B cell (primary cell): ENCODE data around the gene PEX5. TPM values are rescaled to one million over a fixed set of nuclear protein-coding genes. Genes with fewer than 3 reads are reported as not detected.
A peak's percentile ranks its signal among the peaks of the same experiment; 100 is the strongest.

Experiments
- ATAC-seq: fragments of 200-7000 bp; cut with Tn5 transposase; one replicate; pipeline ENCODE4 v1.10.0; 2021; ENCODE audit warnings: low read depth, mild to moderate bottlenecking, moderate number of reproducible peaks, moderate library complexity
- CTCF ChIA-PET: fragments of 350-600 bp; sonication (Branson Sonifier 250); formaldehyde crosslinking; loops from one replicate; lab custom pipeline; 2021; ENCODE audit warnings: antibody characterized with exemption, inconsistent platforms; lab: Charles Lee
- POLR2A ChIA-PET: fragments of 350-600 bp; sonication (Branson Sonifier 250); formaldehyde crosslinking; loops from one replicate; lab custom pipeline; 2021; ENCODE audit warnings: antibody characterized with exemption; lab: Charles Lee
- DNase-seq: peaks from one replicate; pipeline ENCODE4 v3.0.0; 2013
- H2AFZ ChIP-seq: 2 replicates; pipeline ENCODE4 v1.6.1; 2012; ENCODE audit warnings: mild to moderate bottlenecking, low read depth, low read length; ENCODE audit not compliant: insufficient read depth, poor library complexity, severe bottlenecking
- H3K27ac ChIP-seq, 2 donors: 1 replicate in 1 of 2; 2 replicates in 1 of 2; pipeline ENCODE4 v1.5.1; 2012 to 2013; ENCODE audit warnings: low read length in 2 of 2, mild to moderate bottlenecking in 2 of 2, moderate library complexity in 1 of 2
- H3K27me3 ChIP-seq, 4 experiments: fragments of 200-600 bp in 1 of 4; sonication (generic) in 1 of 4; replicated peaks in 1 of 4; 1 replicate in 2 of 4; 2 replicates in 2 of 4; pipeline versions ENCODE4 v1.6.1 to v1.7.0; 2013 to 2016; ENCODE audit warnings: low read length in 3 of 4, mild to moderate bottlenecking in 2 of 4, mixed read lengths in 1 of 4, moderate library complexity in 1 of 4; ENCODE audit not compliant: insufficient read depth in 4 of 4, control insufficient read depth in 3 of 4; ENCODE audit errors: control extremely low read depth in 1 of 4
- H3K36me3 ChIP-seq, 2 experiments: replicated peaks in 1 of 2; 1 replicate in 1 of 2; 2 replicates in 1 of 2; pipeline versions ENCODE4 v1.6.1 to v1.7.1; 2013; ENCODE audit warnings: low read length in 1 of 2; ENCODE audit not compliant: insufficient read depth in 2 of 2, control insufficient read depth in 1 of 2; ENCODE audit errors: control extremely low read depth in 1 of 2, extremely low read depth in 1 of 2
- H3K4me1 ChIP-seq, 2 donors: fragments of 200-600 bp in 1 of 2; sonication (generic) in 1 of 2; 1 replicate in 1 of 2; 2 replicates in 1 of 2; pipeline versions ENCODE4 v1.5.1 to v1.6.1; 2013 to 2017; ENCODE audit warnings: low read length in 2 of 2; ENCODE audit not compliant: control insufficient read depth in 2 of 2, insufficient read depth in 2 of 2
- H3K4me2 ChIP-seq: replicated peaks from 2 replicates; pipeline ENCODE3; 2012; ENCODE audit warnings: mild to moderate bottlenecking, low read depth, low read length; ENCODE audit not compliant: poor library complexity, severe bottlenecking
- H3K4me3 ChIP-seq, 5 experiments: fragments of 200-600 bp in 1 of 5; sonication (generic) in 1 of 5; 1 replicate in 3 of 5; 2 replicates in 2 of 5; pipeline versions ENCODE4 v1.5.1 to v1.7.0; 2011 to 2016; ENCODE audit warnings: low read length in 4 of 5, mild to moderate bottlenecking in 4 of 5, low read depth in 2 of 5, control low read depth in 1 of 5, moderate library complexity in 1 of 5; ENCODE audit not compliant: insufficient read depth in 1 of 5; ENCODE audit errors: control extremely low read depth in 1 of 5, extremely low read depth in 1 of 5
- H3K79me2 ChIP-seq: fragments of 200-600 bp; sonication (generic); one replicate; pipeline ENCODE4 v1.6.0; 2016; ENCODE audit warnings: low read length; ENCODE audit not compliant: control insufficient read depth, insufficient read depth
- H3K9ac ChIP-seq: fragments of 200-600 bp; sonication (generic); 2 replicates; pipeline ENCODE4 v1.6.1; 2017; ENCODE audit warnings: mild to moderate bottlenecking, low read length, moderate library complexity
- H3K9me3 ChIP-seq, 3 donors: one replicate each; pipeline versions ENCODE4 v1.6.1 to v1.7.1; 2013; ENCODE audit warnings: low read length in 2 of 3; ENCODE audit not compliant: control insufficient read depth in 2 of 3, insufficient read depth in 1 of 3; ENCODE audit errors: control extremely low read depth in 1 of 3
- H4K20me1 ChIP-seq: 2 replicates; pipeline ENCODE4 v1.6.0; 2012; ENCODE audit warnings: mild to moderate bottlenecking, low read length; ENCODE audit not compliant: insufficient read depth, control insufficient read depth, poor library complexity, severe bottlenecking
- H3K27ac Mint-ChIP-seq: one replicate; pipeline ENCODE4 v1.8.0; 2021; ENCODE audit warnings: mixed read lengths
- H3K27me3 Mint-ChIP-seq: one replicate; pipeline ENCODE4 v1.8.0; 2021; ENCODE audit warnings: mixed read lengths
- H3K4me1 Mint-ChIP-seq: one replicate; pipeline ENCODE4 v1.8.0; 2021; ENCODE audit warnings: mixed read lengths
- H3K4me3 Mint-ChIP-seq: one replicate; pipeline ENCODE4 v1.8.0; 2021; ENCODE audit warnings: mixed read lengths
- H3K9me3 Mint-ChIP-seq: one replicate; pipeline ENCODE4 v1.8.0; 2022; ENCODE audit warnings: mixed read lengths; ENCODE audit not compliant: insufficient read depth
- EZH2 ChIP-seq: IDR thresholded peaks from 2 replicates; pipeline ENCODE4 v1.6.1; 2012; ENCODE audit warnings: borderline replicate concordance, low read depth, mild to moderate bottlenecking, moderate library complexity, low read length; ENCODE audit not compliant: insufficient read depth, poor library complexity, severe bottlenecking
- WGBS: methylation state at CpG from one replicate; pipeline ENCODE4 v1.1.5; 2013; ENCODE audit warnings: missing lambda C conversion rate; ENCODE audit not compliant: insufficient coverage; 5-methylcytosine and 5-hydroxymethylcytosine counted together
- intact Hi-C: fragments of 100-400 bp; cut with micrococcal nuclease; formaldehyde crosslinking; loops from one replicate; pipeline ENCODE4 v1.10.0; 2022
- polyA plus RNA-seq: library from polyadenylated mRNA; depleted of rRNA; stranded (reverse); fragments of >200 nt; gene quantifications from 2 replicates; pipeline ENCODE4 v1.2.3, GENCODE V29; 2012
- total RNA-seq, 2 donors: library from RNA; stranded (reverse); fragments of 120-200 nt in 1 of 2; gene quantifications; 1 replicate in 1 of 2; 2 replicates in 1 of 2; pipeline versions ENCODE4 v1.2.3 to v1.2.4, GENCODE V29; 2013 to 2022
- TF ChIP-seq, protein P1 (sequence below): fragments of 200-600 bp; IDR thresholded peaks from one replicate; pipeline ENCODE4 v1.8.0; 2022; ENCODE audit warnings: antibody characterized with exemption, mild to moderate bottlenecking

Gene PEX5
- total and polyA plus RNA-seq, 2 donors (not counting 1 experiment from before 2014, with no cell fraction given) = 11.4 to 35.0 TPM

DNA sequence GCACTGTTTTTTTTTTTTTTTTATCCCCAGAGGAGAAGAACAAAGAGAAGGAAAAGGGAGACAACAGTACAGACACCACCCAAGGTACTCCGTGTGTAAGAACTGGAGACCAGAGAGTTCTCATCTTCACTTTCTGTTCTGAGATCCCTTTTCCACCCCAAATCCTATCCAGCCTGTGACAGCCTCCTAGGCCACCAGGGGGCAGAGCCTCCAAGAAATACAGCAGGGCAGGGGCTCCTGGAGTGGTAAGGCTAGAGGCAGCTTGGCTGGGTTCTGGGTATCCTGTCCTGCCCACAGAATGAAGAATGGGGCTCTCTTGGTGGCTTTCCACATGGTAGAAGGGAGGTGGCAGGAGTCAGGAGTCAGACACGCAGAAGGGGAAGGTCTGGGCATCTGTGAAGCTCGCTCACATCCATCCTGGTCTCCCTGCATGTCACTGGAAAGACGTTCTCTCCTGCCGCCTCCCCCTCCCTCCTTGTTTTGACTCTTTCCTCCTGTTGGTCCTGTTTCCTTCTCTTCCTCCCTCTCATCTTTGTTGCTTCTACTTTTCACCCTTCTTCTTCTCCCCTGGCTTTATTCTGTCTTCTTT is 47.3 kb upstream of the PEX5 start:
- ATAC-seq (peak; percentile 69), DNase-seq (peak; percentile 52)
- POLR2A ChIA-PET = interaction anchor here (0.6 to 0.7 kb wide), 2 partner anchors 51 to 364 kb away, joined by 4 to 6 read pairs; no protein-coding TSS in a partner anchor
- H2AFZ ChIP-seq = no peak overlapping the region
- Mint-ChIP-seq H3K27ac (no peak overlapping the region), H3K4me3 (no peak overlapping the region), H3K27me3 (no peaks in the 10 kb centered on the region), H3K4me1 (peaks cover 2% of the 10 kb centered on the region), H3K9me3 (no peaks in the 10 kb centered on the region)
- 86% methylated on average over 4 of the region's 5 CpGs for WGBS
- H3K36me3 ChIP-seq = peaks cover 1 to 23% of the 10 kb centered on the region in 2 experiments
- H3K27ac ChIP-seq = no peak overlapping the region
- H4K20me1 ChIP-seq = no peaks in the 10 kb centered on the region
- CTCF ChIA-PET = interaction anchor here (0.6 to 2.0 kb wide), 6 partner anchors 8 to 1775 kb away, joined by 3 to 8 read pairs (median 4); no protein-coding TSS in a partner anchor
- H3K9ac ChIP-seq = no peak overlapping the region
- H3K4me2 ChIP-seq = no peak overlapping the region
- TF ChIP-seq EZH2 = no peak
- TF ChIP-seq, protein P1, sequence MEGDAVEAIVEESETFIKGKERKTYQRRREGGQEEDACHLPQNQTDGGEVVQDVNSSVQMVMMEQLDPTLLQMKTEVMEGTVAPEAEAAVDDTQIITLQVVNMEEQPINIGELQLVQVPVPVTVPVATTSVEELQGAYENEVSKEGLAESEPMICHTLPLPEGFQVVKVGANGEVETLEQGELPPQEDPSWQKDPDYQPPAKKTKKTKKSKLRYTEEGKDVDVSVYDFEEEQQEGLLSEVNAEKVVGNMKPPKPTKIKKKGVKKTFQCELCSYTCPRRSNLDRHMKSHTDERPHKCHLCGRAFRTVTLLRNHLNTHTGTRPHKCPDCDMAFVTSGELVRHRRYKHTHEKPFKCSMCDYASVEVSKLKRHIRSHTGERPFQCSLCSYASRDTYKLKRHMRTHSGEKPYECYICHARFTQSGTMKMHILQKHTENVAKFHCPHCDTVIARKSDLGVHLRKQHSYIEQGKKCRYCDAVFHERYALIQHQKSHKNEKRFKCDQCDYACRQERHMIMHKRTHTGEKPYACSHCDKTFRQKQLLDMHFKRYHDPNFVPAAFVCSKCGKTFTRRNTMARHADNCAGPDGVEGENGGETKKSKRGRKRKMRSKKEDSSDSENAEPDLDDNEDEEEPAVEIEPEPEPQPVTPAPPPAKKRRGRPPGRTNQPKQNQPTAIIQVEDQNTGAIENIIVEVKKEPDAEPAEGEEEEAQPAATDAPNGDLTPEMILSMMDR = peak; percentile 63
- H3K4me1 ChIP-seq = no peaks in the 10 kb centered on the region
- no peaks in the 10 kb centered on the region for H3K79me2 ChIP-seq
- no peaks in the 10 kb centered on the region for H3K9me3 ChIP-seq
- H3K4me3 ChIP-seq = no peak overlapping the region
- H3K27me3 ChIP-seq = no peaks in the 10 kb centered on the region
- intact Hi-C loops = no loop called here

DNA sequence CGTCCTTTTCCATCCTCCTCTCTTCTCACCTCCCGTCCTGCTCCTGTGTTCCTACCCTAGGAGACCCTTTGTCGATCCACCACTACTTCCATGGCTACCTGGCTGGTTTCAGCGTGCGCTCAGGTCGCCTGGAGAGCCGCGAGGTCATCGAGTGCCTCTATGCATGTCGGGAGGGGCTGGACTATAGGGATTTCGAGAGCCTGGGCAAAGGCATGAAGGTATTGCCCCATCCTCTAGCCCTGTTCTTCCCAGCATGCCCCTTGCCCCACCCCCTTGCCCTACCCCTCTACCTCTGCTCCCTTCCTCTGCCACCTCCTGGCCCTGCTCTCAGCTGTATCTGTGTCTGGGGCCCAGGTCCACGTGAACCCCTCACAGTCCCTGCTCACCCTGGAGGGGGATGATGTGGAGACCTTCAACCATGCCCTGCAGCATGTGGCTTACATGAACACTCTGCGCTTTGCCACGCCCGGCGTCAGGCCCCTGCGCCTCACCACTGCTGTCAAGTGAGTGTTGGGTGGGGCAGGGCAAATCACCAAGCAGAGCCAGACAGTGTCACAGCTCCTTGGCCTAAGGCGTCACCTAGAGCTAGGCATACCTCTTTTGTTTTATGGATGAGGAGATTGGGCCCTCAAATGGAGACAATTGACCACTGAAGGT is 46.5 kb upstream of the PEX5 start:
- no peak overlapping the region for H3K4me3 ChIP-seq
- H3K79me2 ChIP-seq = no peaks in the 10 kb centered on the region
- no peak for TF ChIP-seq EZH2
- TF ChIP-seq, protein P1 = no peak
- H3K9me3 ChIP-seq = no peaks in the 10 kb centered on the region
- H3K4me3 Mint-ChIP-seq = no peak overlapping the region
- H3K27me3 ChIP-seq = no peaks in the 10 kb centered on the region
- ChIA-PET POLR2A (interaction anchor here (0.6 kb wide), 1 partner anchor 365 kb away, joined by 6 read pairs; no protein-coding TSS in a partner anchor), CTCF (interaction anchor here (0.7 to 3.7 kb wide), 5 partner anchors 10 to 495 kb away, joined by 3 to 16 read pairs (median 3); no protein-coding TSS in a partner anchor)
- 98% methylated on average over 15 of the region's 18 CpGs for WGBS
- H3K9me3 Mint-ChIP-seq = no peaks in the 10 kb centered on the region
- peaks cover 2% of the 10 kb centered on the region for H3K4me1 Mint-ChIP-seq
- H3K36me3 ChIP-seq = peaks cover 1 to 18% of the 10 kb centered on the region in 2 experiments
- no peak overlapping the region for H3K4me2 ChIP-seq
- no peaks in the 10 kb centered on the region for H3K4me1 ChIP-seq
- H3K27ac Mint-ChIP-seq = no peak overlapping the region
- DNase-seq (no peak), ATAC-seq (no peak)
- no peaks in the 10 kb centered on the region for H3K27me3 Mint-ChIP-seq
- no peaks in the 10 kb centered on the region for H4K20me1 ChIP-seq
- intact Hi-C loops = no loop called here
- H3K9ac ChIP-seq = no peak overlapping the region
- H3K27ac ChIP-seq = no peak overlapping the region
- H2AFZ ChIP-seq = no peak overlapping the region
